Activated naive CD4-positive, alpha-beta T cell treated with anti-CD3 and anti-CD28 coated beads for 36 hours (primary cell): ENCODE data around the gene HES2. TPM values are rescaled to one million over a fixed set of nuclear protein-coding genes. Genes with fewer than 3 reads are reported as not detected.
"Not testable (repeated sequence)": the region's sequence is repeated elsewhere in the genome, so short reads cannot be mapped to it uniquely, and the experiment has no call there.

Experiments used
- CTCF ChIA-PET: fragments of 350-600 bp; sonication (Branson Sonifier 250); formaldehyde crosslinking; loops from one replicate; lab custom pipeline; 2021; ENCODE audit warnings: antibody characterized with exemption; lab: Charles Lee
- DNase-seq: peaks from one replicate; pipeline ENCODE4 v3.0.0-alpha.2; 2020
- H3K27ac Mint-ChIP-seq: one replicate; pipeline ENCODE4 v1.8.0; 2021; ENCODE audit warnings: mild to moderate bottlenecking, mixed read lengths
- H3K27me3 Mint-ChIP-seq: one replicate; pipeline ENCODE4 v1.8.0; 2021; ENCODE audit warnings: low read depth, mixed read lengths
- H3K36me3 Mint-ChIP-seq: one replicate; pipeline ENCODE4 v1.8.0; 2021; ENCODE audit warnings: low read depth, mixed read lengths
- H3K4me1 Mint-ChIP-seq: one replicate; pipeline ENCODE4 v1.8.0; 2021; ENCODE audit warnings: low read depth, mixed read lengths
- H3K4me3 Mint-ChIP-seq: one replicate; pipeline ENCODE4 v1.8.0; 2021; ENCODE audit warnings: mild to moderate bottlenecking, moderate library complexity, mixed read lengths
- H3K9me3 Mint-ChIP-seq: one replicate; pipeline ENCODE4 v1.8.0; 2021; ENCODE audit warnings: mixed read lengths
- intact Hi-C: fragments of 100-400 bp; cut with micrococcal nuclease; formaldehyde crosslinking; loops from one replicate; pipeline ENCODE4 v1.15.1; 2023
- microRNA-seq: library from miRNA; unstranded; fragments of <30 nt; microRNA quantifications from one replicate; pipeline ENCODE4 v1.2.0, GENCODE V29; 2022; ENCODE audit warnings: borderline microRNAs expressed, borderline replicate concordance
- total RNA-seq, 2 experiments: library from RNA; stranded (reverse); gene quantifications; one replicate each; pipeline ENCODE4 v1.2.3, GENCODE V29; 2021

Gene HES2
- total RNA-seq, 2 experiments from 2014 or later = 0.14 to 0.74 TPM

DNA sequence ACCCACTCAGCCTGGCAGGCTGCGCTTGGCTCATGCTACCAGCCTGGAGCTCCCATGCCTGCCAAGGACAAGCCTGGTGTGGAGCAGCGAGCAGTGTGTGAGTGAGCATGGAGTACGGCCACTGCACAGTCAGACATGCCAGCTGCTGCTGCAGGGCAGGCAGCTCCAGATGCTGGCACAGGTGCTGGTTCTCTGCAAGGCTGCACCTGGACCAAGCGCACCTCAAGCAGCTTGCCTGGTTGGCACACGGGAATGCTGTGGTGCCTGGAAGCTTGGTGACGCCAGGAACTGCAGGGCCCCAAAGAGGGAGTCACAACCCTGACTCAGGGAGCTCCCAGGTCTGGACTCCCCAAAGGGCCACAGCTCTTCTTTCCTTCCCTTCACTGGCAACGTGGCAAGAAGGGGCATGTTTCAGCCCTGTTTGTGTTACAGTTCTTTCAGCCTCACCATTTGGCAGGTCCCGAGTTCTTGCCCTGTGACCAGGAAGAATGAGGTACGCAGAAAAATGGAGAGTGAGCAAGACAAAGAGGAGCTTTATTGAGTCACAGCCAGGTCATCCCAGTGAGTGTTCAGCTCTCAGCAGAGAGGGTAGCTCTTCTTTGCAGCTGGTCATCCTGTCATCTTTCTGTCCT lies 52.2 kb downstream of the HES2 start:
- H3K9me3 Mint-ChIP-seq = no peaks in the 10 kb centered on the region
- peaks cover 27% of the 10 kb centered on the region for H3K4me1 Mint-ChIP-seq
- peaks cover 4% of the 10 kb centered on the region for H3K36me3 Mint-ChIP-seq
- H3K27ac Mint-ChIP-seq = no peak overlapping the region
- no peak overlapping the region for H3K4me3 Mint-ChIP-seq
- CTCF ChIA-PET = interaction anchor here (0.5 to 1.3 kb wide), 3 partner anchors 27 to 208 kb away, joined by 3 to 5 read pairs (median 3); no protein-coding TSS in a partner anchor
- intact Hi-C loops = no loop called here
- H3K27me3 Mint-ChIP-seq = no peaks in the 10 kb centered on the region
- no peak for DNase-seq

GRCh38 chr1:6365047-6365446 lies 54.7 kb downstream of the HES2 start:
- CTCF ChIA-PET = no interaction called here
- no peak overlapping the region for H3K4me3 Mint-ChIP-seq
- H3K27ac Mint-ChIP-seq = peak overlapping the region; percentile 44
- H3K9me3 Mint-ChIP-seq = no peaks in the 10 kb centered on the region
- peaks cover 4% of the 10 kb centered on the region for H3K36me3 Mint-ChIP-seq
- intact Hi-C loops = loop anchor here (1.0 kb wide), 1 partner anchor 28 kb away; the partner anchor contains the start of gene ACOT7
- peak; percentile 68 for DNase-seq
- H3K27me3 Mint-ChIP-seq = no peaks in the 10 kb centered on the region
- H3K4me1 Mint-ChIP-seq = peaks cover 33% of the 10 kb centered on the region

DNA sequence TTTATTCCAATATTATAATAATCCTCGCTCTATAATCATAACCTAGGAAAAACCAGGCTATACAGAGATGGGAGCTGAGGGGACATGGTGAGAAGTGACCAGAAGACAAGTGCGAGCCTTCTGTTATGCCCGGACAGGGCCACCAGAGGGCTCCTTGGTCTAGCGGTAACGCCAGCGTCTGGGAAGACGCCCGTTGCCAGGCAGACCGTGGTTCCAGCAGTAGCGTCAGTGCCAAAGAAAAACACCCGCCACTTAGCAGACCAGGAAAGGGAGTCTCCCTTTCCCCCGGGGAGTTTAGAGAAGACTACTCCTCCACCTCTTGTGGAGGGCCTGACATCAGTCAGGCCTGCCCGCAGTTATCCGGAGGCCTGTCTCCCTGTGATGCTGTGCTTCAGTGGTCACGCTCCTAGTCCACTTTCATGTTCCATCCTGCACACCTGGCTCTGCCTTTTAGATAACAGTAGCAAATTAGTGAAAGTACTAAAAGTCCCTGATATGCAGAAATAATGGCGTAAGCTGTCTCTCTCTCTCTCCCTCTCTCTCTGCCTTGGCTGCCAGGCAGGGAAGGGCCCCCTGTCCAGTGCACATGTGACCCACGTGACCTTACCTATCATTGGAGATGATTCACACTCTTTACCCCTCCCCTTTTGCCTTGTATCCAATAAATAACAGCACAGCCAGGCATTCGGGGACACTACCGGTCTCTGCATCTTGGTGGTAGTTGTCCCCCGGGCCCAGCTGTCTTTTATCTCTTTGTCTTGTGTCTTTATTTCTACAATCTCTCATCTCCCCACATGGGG lies 56.4 kb downstream of the HES2 start:
- peaks cover 51% of the 10 kb centered on the region for H3K4me1 Mint-ChIP-seq
- intact Hi-C loops = loop anchor here (1.0 kb wide), 1 partner anchor 41 kb away; no protein-coding TSS in a partner anchor
- CTCF ChIA-PET = interaction anchor here (0.6 to 5.2 kb wide), 14 partner anchors 14 to 126 kb away, joined by 3 to 31 read pairs (median 4); partner anchors contain the start of gene ACOT7
- H3K4me3 Mint-ChIP-seq, H3K36me3 Mint-ChIP-seq, H3K27ac Mint-ChIP-seq, H3K9me3 Mint-ChIP-seq, H3K27me3 Mint-ChIP-seq: not testable (repeated sequence)
- peak; percentile 67 for DNase-seq

Small RNA genes lying within 50 kb of the gene (microRNA-seq; reads per million reads assigned to microRNA genes)
- gene MIR4252 = not detected

Other genes with a start within 250 kb of the HES2 start
- under 1 TPM; 0.27 to 0.45 TPM for gene CHD5, start 239.6 kb downstream of the HES2 start, total RNA-seq
- 100 to 1,000 TPM; 507 to 553 TPM for gene RPL22, start 220.3 kb downstream of the HES2 start, total RNA-seq
- 1 to 10 TPM; 3.2 to 4.1 TPM for gene RNF207, start 213.8 kb downstream of the HES2 start, total RNA-seq
- 10 to 100 TPM; 31.3 to 33.2 TPM for gene ICMT, start 184.0 kb downstream of the HES2 start, total RNA-seq
- not detected for gene HES3, start 175.7 kb downstream of the HES2 start, total RNA-seq
- gene GPR153, start 158.8 kb downstream of the HES2 start, total RNA-seq = under 1 TPM; 0.07 TPM
- 10 to 100 TPM; 74.2 to 77.6 TPM for gene ACOT7, start 26.2 kb downstream of the HES2 start, total RNA-seq
- under 1 TPM; 0.50 to 0.79 TPM for gene ESPN, start 4.9 kb upstream of the HES2 start, total RNA-seq
- gene TNFRSF25, start 46.3 kb upstream of the HES2 start, total RNA-seq = 10 to 100 TPM; 82.4 to 87.0 TPM
- gene PLEKHG5, start 71.7 kb upstream of the HES2 start, total RNA-seq = 1 to 10 TPM; 1.7 to 1.8 TPM
- gene NOL9, start 134.6 kb upstream of the HES2 start, total RNA-seq = 10 to 100 TPM; 24.6 to 29.6 TPM
- gene TAS1R1, start 135.4 kb upstream of the HES2 start, total RNA-seq = not detected
- gene ZBTB48, start 160.1 kb upstream of the HES2 start, total RNA-seq = 10 to 100 TPM; 15.0 to 18.3 TPM
- 10 to 100 TPM; 21.0 to 23.3 TPM for gene KLHL21, start 182.9 kb upstream of the HES2 start, total RNA-seq
- 10 to 100 TPM; 10.8 to 11.3 TPM for gene PHF13, start 193.8 kb upstream of the HES2 start, total RNA-seq
- gene THAP3, start 204.9 kb upstream of the HES2 start, total RNA-seq = 10 to 100 TPM; 27.3 to 30.9 TPM